SK-N-MC (cell line): ENCODE data around the gene CCDC92B.
A peak's percentile ranks its signal among the peaks of the same experiment; 100 is the strongest.
"Not testable (repeated sequence)": the region's sequence is repeated elsewhere in the genome, so short reads cannot be mapped to it uniquely, and the experiment has no call there.

ENCODE experiments used
- DNase-seq: peaks from one replicate; pipeline ENCODE4 v3.0.0-alpha.2; 2011; ENCODE audit warnings: low read depth, low spot score
- H3K27ac ChIP-seq: fragments of 200-600 bp; sonication (generic); 2 replicates; pipeline ENCODE4 v1.5.1; 2016; ENCODE audit warnings: mixed run types
- H3K36me3 ChIP-seq: fragments of 200-600 bp; sonication (generic); 2 replicates; pipeline ENCODE4 v1.6.1; 2017; ENCODE audit warnings: antibody characterized with exemption, low read length, mixed read lengths; ENCODE audit not compliant: insufficient read depth
- H3K4me3 ChIP-seq: fragments of 200-600 bp; sonication (generic); 2 replicates; pipeline ENCODE4 v1.5.1; 2016
- H3K9ac ChIP-seq: fragments of 200-600 bp; sonication (generic); 2 replicates; pipeline ENCODE4 v1.8.0; 2017; ENCODE audit warnings: mixed run types, mixed read lengths; ENCODE audit not compliant: insufficient read length
- H3K9me3 ChIP-seq: fragments of 200-600 bp; sonication (generic); 2 replicates; pipeline ENCODE4 v1.6.1; 2017; ENCODE audit warnings: low read depth, mild to moderate bottlenecking, antibody characterized with exemption, low read length, moderate library complexity, mixed read lengths
- EZH2 ChIP-seq: fragments of 200-600 bp; sonication (generic); IDR thresholded peaks from one replicate; pipeline ENCODE4 v1.6.1; 2017; ENCODE audit warnings: antibody characterized with exemption
- FOXP2 ChIP-seq: optimal IDR thresholded peaks from 2 replicates; pipeline ENCODE3; 2011; ENCODE audit warnings: mild to moderate bottlenecking, moderate library complexity; ENCODE audit not compliant: insufficient read depth; ENCODE audit errors: extremely low read length, control extremely low read depth
- POLR2AphosphoS5 ChIP-seq: IDR thresholded peaks from 2 replicates; pipeline ENCODE4 v1.6.1; 2012; ENCODE audit warnings: mild to moderate bottlenecking, low read depth, low read length, borderline replicate concordance

The CCDC92B gene

GRCh38 chr17:2685696-2686095 lies 63.8 kb downstream of the CCDC92B start:
- no peak for DNase-seq
- Histone ChIP-seq H3K9me3 (no peaks in the 10 kb centered on the region), H3K9ac (no peak overlapping the region), H3K4me3 (no peak overlapping the region), H3K27ac (peak overlapping the region; percentile 60; the same call in 1 of the 2 replicates), H3K36me3 (peaks cover 35% of the 10 kb centered on the region)
- TF ChIP-seq EZH2 = no peak
- no peak for TF ChIP-seq FOXP2

- peaks cover 46% of the 10 kb centered on the region for H3K36me3 ChIP-seq
- DNase-seq = no peak
- no peak overlapping the region for H3K4me3 ChIP-seq
- TF ChIP-seq EZH2 (no peak), FOXP2 (no peak), POLR2AphosphoS5 (no peak)
- no peaks in the 10 kb centered on the region for H3K9me3 ChIP-seq
- peak overlapping the region; percentile 25; the same call in 1 of the 2 replicates for H3K27ac ChIP-seq
- H3K9ac ChIP-seq = no peak overlapping the region
Observed at GRCh38 chr17:2684549-2684948, 64.9 kb downstream of the CCDC92B start.

GRCh38 chr17:2683912-2684311 lies 65.5 kb downstream of the CCDC92B start:
- 0 out of 2 replicates have a peak overlapping the region, but pooled peaks have one; percentile 25 for H3K27ac ChIP-seq
- DNase-seq = no peak
- TF ChIP-seq EZH2 (no peak), FOXP2 (no peak), POLR2AphosphoS5 (no peak)
- no peaks in the 10 kb centered on the region for H3K9me3 ChIP-seq
- peaks cover 53% of the 10 kb centered on the region for H3K36me3 ChIP-seq
- H3K9ac ChIP-seq = no peak overlapping the region
- H3K4me3 ChIP-seq = no peak overlapping the region

DNA sequence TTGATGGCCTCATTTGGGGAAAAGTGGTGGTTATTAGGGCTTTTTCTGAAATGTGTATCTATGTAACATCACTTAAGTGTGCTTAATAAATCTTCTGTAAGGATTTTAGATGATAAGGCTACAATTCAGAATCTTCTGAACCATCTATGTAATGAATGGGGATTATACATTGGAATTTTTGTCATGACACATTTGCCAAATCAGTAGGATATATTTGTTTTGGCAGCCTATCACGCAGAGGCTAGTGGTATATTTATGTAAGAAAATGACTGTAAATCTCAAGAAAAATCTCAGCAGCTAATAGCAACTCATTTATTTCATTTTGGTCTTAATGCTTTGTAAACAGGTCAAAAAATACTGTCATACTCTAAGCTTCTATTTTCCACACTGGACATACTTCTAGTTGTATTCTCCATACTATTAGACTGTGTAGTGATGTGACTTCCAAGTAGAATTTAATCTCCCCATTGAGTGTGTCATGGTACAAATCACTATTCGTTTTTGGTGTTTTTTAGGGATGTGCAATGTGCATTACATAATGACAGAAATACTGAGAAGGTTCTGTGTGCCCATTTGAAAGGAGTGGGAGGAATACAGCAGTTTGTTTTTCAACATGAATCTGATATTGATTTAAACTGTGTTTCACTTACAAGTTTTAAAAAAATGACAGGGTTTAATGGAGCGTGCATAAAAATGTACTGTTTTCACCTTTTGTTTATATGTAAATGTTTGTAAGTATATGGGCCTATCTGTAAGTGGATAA lies 67.1 kb downstream of the CCDC92B start:
- TF ChIP-seq EZH2 (no peak), FOXP2 (no peak), POLR2AphosphoS5 (no peak)
- Histone ChIP-seq H3K9ac (no peak overlapping the region), H3K36me3 (peaks cover 62% of the 10 kb centered on the region), H3K27ac (peak overlapping the region; percentile 19; the same call in 1 of the 2 replicates), H3K9me3 (no peaks in the 10 kb centered on the region), H3K4me3 (no peak overlapping the region)
- no peak for DNase-seq

GRCh38 chr17:2681650-2682049 lies 67.8 kb downstream of the CCDC92B start:
- peaks cover 69% of the 10 kb centered on the region for H3K36me3 ChIP-seq
- H3K9ac ChIP-seq = no peak overlapping the region
- H3K27ac ChIP-seq = peak overlapping the region; percentile 19; the same call in 1 of the 2 replicates
- no peaks in the 10 kb centered on the region for H3K9me3 ChIP-seq
- no peak for TF ChIP-seq POLR2AphosphoS5
- no peak overlapping the region for H3K4me3 ChIP-seq
- DNase-seq = no peak

DNA sequence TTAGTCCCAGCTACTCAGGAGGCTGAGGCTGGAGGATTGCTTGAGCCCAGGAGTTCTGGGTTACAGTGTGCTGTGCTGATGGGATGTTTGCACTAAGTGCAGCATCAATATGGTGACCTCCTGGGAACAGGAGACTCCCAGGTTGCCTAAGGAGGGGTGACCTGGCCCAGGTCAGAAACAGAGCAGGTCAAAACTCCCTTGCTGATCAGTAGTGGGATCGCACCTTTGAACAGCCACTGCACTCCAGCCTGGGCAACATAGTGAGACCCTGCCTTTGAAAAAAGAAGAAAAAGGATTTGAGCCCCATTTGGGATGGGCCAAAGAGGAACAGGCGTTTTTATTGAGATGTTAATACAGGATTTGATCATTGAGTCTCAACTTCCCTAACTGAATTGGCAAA lies 68.5 kb downstream of the CCDC92B start:
- Histone ChIP-seq H3K4me3 (no peak overlapping the region), H3K9ac (no peak overlapping the region), H3K9me3 (no peaks in the 10 kb centered on the region), H3K36me3 (peaks cover 76% of the 10 kb centered on the region), H3K27ac (no peak overlapping the region)
- TF ChIP-seq EZH2 = no peak
- no peak for TF ChIP-seq POLR2AphosphoS5
- no peak for DNase-seq

DNA sequence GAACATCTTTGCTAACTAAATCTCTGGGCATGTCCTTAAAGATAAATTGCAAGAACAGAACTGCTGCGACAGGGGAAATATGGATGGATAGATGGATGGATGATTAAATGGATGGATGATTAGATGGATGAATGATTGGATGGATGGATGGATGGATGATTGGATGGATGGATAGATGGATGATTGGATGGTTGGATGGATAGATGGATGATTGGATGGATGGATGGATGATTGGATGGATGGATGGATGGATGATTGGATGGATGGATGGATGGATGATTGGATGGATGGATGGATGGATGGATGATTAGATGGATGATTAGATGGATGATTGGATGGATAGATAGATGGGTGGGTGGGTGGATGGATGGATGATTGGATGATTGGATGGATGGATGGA lies 70.2 kb downstream of the CCDC92B start:
- H3K9ac ChIP-seq, DNase-seq, H3K9me3 ChIP-seq, H3K27ac ChIP-seq, H3K4me3 ChIP-seq: not testable (repeated sequence)
- peaks cover 89% of the 10 kb centered on the region for H3K36me3 ChIP-seq
